GM21390 (cell line): ENCODE data around the gene GRID1.
"Not testable (repeated sequence)": the region's sequence is repeated elsewhere in the genome, so short reads cannot be mapped to it uniquely, and the experiment has no call there.

Experiments used
- ATAC-seq: cut with Tn5 transposase; IDR thresholded peaks from one replicate; pipeline ENCODE4 v1.9.1; 2021; ENCODE audit not compliant: unreplicated experiment

Gene GRID1

GRCh38 chr10:86098187-86098881 is 268.3 kb downstream of the GRID1 start:
- ATAC-seq: no peak

- ATAC-seq: not testable (repeated sequence)
Observed at GRCh38 chr10:86095061-86095460, 271.5 kb downstream of the GRID1 start.

GRCh38 chr10:86092311-86092710 is 274.3 kb downstream of the GRID1 start:
- ATAC-seq: not testable (repeated sequence)

GRCh38 chr10:86091216-86091615 is 275.4 kb downstream of the GRID1 start:
- ATAC-seq: no peak

GRCh38 chr10:86090807-86091206 is 275.8 kb downstream of the GRID1 start:
- no peak for ATAC-seq

GRCh38 chr10:86087716-86088115 is 278.9 kb downstream of the GRID1 start:
- no peak for ATAC-seq

- ATAC-seq: no peak
Observed at GRCh38 chr10:86086418-86086817, 280.2 kb downstream of the GRID1 start.

- ATAC-seq: no peak
Observed at GRCh38 chr10:86085686-86086085, 280.9 kb downstream of the GRID1 start.

GRCh38 chr10:86085136-86085535 is 281.5 kb downstream of the GRID1 start:
- ATAC-seq: no peak

- ATAC-seq: no peak
Observed at GRCh38 chr10:86084585-86084984, 282.0 kb downstream of the GRID1 start.

- ATAC-seq: no peak
Observed at GRCh38 chr10:86083664-86084175, 282.9 kb downstream of the GRID1 start.

GRCh38 chr10:86083206-86083605 is 283.4 kb downstream of the GRID1 start:
- no peak for ATAC-seq

GRCh38 chr10:86082556-86082955 is 284.0 kb downstream of the GRID1 start:
- ATAC-seq: no peak

GRCh38 chr10:86079088-86079487 is 287.5 kb downstream of the GRID1 start:
- no peak for ATAC-seq

GRCh38 chr10:86078639-86079035 is 288.0 kb downstream of the GRID1 start:
- ATAC-seq: no peak

- no peak for ATAC-seq
Observed at GRCh38 chr10:86077871-86078638, 288.5 kb downstream of the GRID1 start.

GRCh38 chr10:86077271-86077670 is 289.3 kb downstream of the GRID1 start:
- ATAC-seq: no peak

GRCh38 chr10:86076497-86076896 is 290.1 kb downstream of the GRID1 start:
- not testable (repeated sequence) for ATAC-seq

GRCh38 chr10:86075512-86075911 is 291.1 kb downstream of the GRID1 start:
- ATAC-seq: no peak

- ATAC-seq: no peak
Observed at GRCh38 chr10:86074294-86074693, 292.3 kb downstream of the GRID1 start.

GRCh38 chr10:86073199-86073977 is 293.2 kb downstream of the GRID1 start:
- ATAC-seq: no peak
